GM18502 (cell line): ENCODE measurements around the gene INTU.
A peak's percentile ranks its signal among the peaks of the same experiment; 100 is the strongest.

ENCODE experiments used
- ATAC-seq: cut with Tn5 transposase; IDR thresholded peaks from one replicate; pipeline ENCODE4 v1.9.1; 2021; ENCODE audit warnings: mild to moderate bottlenecking; ENCODE audit not compliant: unreplicated experiment, poor library complexity

The INTU gene

DNA sequence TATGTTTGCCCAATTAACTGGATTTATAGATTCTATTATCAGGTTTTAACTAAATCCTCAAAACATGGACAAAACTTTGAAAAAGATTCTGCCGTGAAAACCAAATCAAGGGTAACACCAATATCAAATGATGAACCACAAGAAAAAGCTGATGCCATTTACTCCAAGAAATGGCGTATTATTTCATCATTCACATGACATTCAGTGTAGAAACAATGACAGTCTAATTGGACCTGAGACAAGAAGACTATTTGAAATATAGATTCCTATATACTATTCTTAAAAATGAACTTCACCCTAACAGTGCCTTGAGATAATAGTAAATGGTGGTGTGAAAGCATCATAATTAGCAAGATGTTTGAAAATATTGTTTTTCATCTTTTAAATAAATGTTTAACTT, 102.2 kb downstream of the INTU start:
- ATAC-seq = no peak

- ATAC-seq = no peak
Observed at GRCh38 chr4:127737295-127737694, 104.5 kb downstream of the INTU start.

DNA sequence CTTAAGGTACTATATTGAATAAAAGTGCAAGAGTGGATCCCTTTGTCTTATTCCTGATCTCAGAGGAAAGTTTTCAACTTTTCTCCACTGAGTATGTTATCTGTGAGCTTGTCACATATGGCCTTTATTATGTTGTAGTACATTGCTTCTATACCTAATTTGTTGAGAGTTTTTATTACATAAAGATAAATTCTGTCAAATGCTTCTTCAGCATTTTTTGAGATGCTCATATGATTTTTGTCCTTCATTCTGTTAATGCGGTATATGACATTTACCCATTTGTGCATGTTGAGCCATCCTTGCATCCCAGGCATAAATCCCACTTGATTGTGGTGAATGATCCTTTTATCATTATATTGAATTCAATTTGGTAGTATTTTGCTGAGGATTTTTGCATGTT, 108.5 kb downstream of the INTU start:
- ATAC-seq = no peak

DNA sequence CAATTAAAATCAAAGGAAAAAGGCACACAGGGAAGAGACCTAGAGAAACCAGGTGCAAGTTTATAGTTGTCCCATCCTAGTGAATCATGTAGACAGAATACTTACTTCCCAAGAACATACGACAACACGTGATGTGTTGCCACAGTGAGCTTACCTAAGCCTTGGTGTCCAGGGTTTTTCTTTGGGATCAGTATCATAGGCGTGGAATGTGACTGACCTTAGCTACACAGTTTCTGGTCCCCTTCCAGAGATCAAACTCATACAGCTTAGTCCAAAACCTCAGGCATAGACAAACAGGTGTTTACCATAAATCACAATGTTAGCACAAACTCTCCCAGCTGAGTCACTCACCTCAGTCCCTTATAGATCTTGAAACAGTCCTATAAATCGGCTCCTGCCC, 115.1 kb downstream of the INTU start:
- no peak for ATAC-seq

DNA sequence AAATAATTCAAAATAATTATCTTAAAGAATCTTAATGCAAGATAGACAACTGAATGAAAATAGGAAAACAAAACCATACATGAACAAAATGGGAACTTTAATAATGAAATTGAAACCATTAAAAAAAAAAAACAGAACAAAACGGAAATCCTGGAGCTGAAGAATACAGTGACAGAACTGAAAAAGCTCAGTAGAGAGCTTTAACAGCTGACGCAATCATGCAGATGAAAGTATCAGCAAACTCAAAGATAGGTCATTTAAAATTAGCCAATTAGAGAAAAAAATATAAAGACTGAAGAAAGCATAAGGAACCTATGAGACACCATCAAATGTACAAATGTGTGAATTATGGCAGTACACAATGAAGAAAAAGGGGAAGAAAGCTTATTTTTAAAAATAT, 116.2 kb downstream of the INTU start:
- ATAC-seq = no peak

- no peak for ATAC-seq
Observed at GRCh38 chr4:127756906-127757305, 124.1 kb downstream of the INTU start.

DNA sequence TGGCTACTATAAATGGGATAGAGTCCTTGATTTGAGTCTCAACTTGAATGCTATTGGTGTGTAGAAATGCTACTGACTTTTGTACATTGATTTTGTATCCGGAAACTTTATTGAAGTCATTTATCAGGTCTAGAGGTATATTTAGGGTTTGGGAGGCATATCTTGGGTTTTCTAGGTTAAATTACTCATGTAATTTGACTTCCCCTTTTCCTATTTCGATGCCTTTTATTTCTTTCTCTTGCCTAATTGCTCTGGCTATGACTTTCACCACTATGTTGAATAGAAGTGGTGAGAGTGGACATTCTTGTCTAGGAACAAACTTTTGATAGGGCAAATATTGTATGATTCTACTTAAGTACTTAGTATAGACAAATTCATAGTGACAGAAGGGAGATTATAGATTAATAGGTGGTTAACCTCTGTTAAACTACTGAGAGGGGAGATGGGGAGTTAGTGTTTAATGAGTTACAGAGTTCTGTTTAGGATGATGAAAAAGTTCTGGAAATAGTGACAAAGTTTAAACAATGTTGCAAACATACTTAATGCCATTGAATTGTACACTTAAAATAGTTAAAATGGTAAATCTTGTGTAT, 126.6 kb downstream of the INTU start:
- peak; percentile 44 for ATAC-seq

DNA sequence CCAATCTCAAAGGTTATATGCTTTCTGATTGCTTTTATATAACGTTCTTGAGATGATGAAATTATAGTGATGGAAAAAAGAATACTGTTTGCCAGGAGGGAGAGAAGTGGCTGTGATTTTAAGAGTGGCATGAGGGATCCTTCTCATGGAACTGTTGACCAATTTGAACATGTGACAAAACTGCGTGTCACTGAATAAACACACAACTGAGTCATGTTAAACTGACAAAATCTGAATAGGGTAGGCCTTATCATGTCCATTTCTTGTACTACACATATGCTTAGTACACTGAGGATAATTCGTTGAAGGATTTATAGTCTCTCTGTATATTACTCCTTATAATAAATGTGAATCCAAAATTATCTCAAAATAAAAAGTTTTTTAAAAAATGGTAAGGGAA, 127.1 kb downstream of the INTU start:
- ATAC-seq = no peak

GRCh38 chr4:127771535-127772275, 138.9 kb downstream of the INTU start:
- ATAC-seq = no peak

GRCh38 chr4:127772769-127773671, 140.3 kb downstream of the INTU start:
- no peak for ATAC-seq

GRCh38 chr4:127775843-127776242, 143.1 kb downstream of the INTU start:
- no peak for ATAC-seq
